Measurements from ENCODE around the gene IRF2BP2. TPM values are rescaled to one million over a fixed set of nuclear protein-coding genes. Genes with fewer than 3 reads are reported as not detected.

The IRF2BP2 gene
- total and polyA plus RNA-seq, 2 of the 13 experiments (the other 11 are each of a cell fraction or from before 2014, with no cell fraction given) = 140 to 147 TPM

DNA sequence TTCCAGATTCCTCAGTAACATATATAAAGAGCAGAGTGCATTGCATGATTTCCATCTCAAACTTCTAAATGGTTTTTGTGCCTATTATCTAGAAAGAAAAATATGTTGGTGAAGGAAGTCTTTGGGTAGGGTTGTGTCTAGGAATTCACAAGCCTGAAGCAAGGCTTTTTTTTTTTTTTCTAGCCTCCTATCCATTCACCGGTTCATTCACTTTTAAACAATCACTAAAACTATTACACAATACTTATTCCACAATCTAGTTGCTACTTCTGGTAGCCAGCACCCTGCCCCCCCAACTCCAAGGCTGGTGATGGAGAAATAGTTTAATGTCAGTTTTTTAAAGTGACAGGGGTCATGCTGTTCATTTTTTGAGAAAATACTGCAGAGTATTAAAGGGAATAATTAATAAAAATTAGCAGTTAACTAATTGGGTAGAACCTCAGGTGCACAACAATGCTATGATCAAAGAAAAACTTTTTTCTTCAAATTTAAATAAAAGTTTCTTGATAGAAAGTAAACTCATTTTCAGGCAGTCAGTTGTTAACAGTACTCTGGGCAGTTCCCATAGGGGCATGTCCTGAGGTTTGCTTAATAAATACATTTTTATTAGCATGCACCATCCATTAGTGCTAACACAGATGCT, 10.9 kb downstream of the IRF2BP2 start (continued):
- no peak for TF ChIP-seq CREM (IDR thresholded peaks at IDR 0.05)
- TF ChIP-seq CREM (CRISPR knock-in tag; IDR thresholded peaks at IDR 0.05) = no peak
- no peak for TF ChIP-seq ZMAT3 (CRISPR knock-in tag; conservative IDR thresholded peaks at IDR 0.05)
- TF ChIP-seq BCL6 (CRISPR knock-in tag; IDR thresholded peaks at IDR 0.05) = 0 out of 2 replicates have a peak, but pooled peaks have one; percentile 14

DNA sequence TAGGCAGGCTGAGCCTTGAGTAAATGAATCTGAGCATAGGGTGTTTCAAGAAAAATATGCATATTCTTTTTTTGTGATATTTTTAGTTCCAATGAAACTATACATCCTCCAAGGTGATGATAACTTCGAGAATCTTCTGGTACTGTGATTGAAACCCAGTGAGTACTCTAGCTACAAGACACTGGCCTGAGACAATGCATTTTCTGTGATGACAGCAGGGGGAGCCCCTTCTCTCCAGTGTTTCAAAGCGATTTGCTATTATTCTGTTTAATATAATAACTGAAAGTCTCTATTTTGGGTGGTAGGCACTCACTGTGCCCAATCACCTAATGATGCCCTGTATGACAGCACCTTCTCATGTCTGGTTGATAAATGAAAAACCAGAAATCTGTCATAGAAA, 12.1 kb downstream of the IRF2BP2 start:
- H3K27me3 ChIP-seq (ENCODE audit: control insufficient read depth in 1 of 2, insufficient read depth in 2 of 2, low read length in 2 of 2) = no peaks in the 10 kb centered on the region
- ChIA-PET POLR2A (interaction anchor here (0.7 to 7.0 kb wide), 9 partner anchors 13 to 486 kb away, joined by 3 to 159 read pairs (median 4); partner anchors contain the start of gene IRF2BP2), CTCF (ENCODE audit: low intra/inter-chr PET ratio, low total read pairs) (no interaction called here)
- H3K4me1 ChIP-seq (ENCODE audit: insufficient read depth, low read length) = peaks cover 41% of the 10 kb centered on the region
- no peak overlapping the region for H3K4me3 ChIP-seq (replicated peaks in 1 of 3; ENCODE audit: insufficient read depth in 1 of 3, low read depth in 2 of 3, low read length in 3 of 3)
- H3K9me3 ChIP-seq (ENCODE audit: low read length) = no peaks in the 10 kb centered on the region
- no peaks in the 10 kb centered on the region for H3K36me3 ChIP-seq (replicated peaks in 1 of 2; ENCODE audit: control insufficient read depth in 1 of 2, insufficient read depth in 2 of 2, low read length in 2 of 2)
- H3K79me2 ChIP-seq (ENCODE audit: insufficient read depth, low read length) = peaks cover 17% of the 10 kb centered on the region
- FAIRE-seq (no peak), ATAC-seq (no peak), DNase-seq (ENCODE audit: low spot score) (peak; percentile 62)
- no peaks in the 10 kb centered on the region for H4K20me1 ChIP-seq (ENCODE audit: insufficient read depth, low read length)
- no peak overlapping the region for H3K4me2 ChIP-seq (ENCODE audit: low read depth, low read length)
- intact Hi-C loops (cut with micrococcal nuclease; ENCODE audit: unreplicated experiment) = loop anchor here (1.0 to 2.0 kb wide), 2 partner anchors 99 to 485 kb away; no protein-coding TSS in a partner anchor
- in situ Hi-C loops (cut with HindIII; ENCODE audit: extremely low pct_ligation_motif_present, low pct_unique_long_range_greater_than_20kb) = loop anchor here (5.0 kb wide), 2 partner anchors 101 to 494 kb away; no protein-coding TSS in a partner anchor
- no peak overlapping the region for H3K27ac ChIP-seq (ENCODE audit: extremely low read length, insufficient read depth, low read length)
- H3K9ac ChIP-seq (ENCODE audit: insufficient read depth, low read depth, low read length) = no peak overlapping the region
- 3% methylated on average over 2 of the region's 2 CpGs for WGBS (ENCODE audit: low lambda C conversion rate)
- no peak overlapping the region for H2AFZ ChIP-seq (ENCODE audit: low read length)
- no TSS peak for BruUV-seq (replicated peaks)
- TF ChIP-seq TEAD3 (CRISPR knock-in tag; optimal IDR thresholded peaks at IDR 0.05; ENCODE audit: borderline replicate concordance) (peak; percentile 11), ATF7-NPFF (CRISPR knock-in tag; IDR thresholded peaks at IDR 0.05; ENCODE audit: low read depth) (no peak), GATAD2A (CRISPR knock-in tag; IDR thresholded peaks at IDR 0.05) (peak; percentile 24; the same call in 1 of the 2 replicates), CHD4 (IDR thresholded peaks at IDR 0.05; ENCODE audit: borderline replicate concordance, low read length) (no peak), JUND (CRISPR knock-in tag; IDR thresholded peaks at IDR 0.05) (no peak), FLYWCH1 (CRISPR knock-in tag; IDR thresholded peaks at IDR 0.05) (no peak), GFI1 (CRISPR knock-in tag; IDR thresholded peaks at IDR 0.05; ENCODE audit: borderline replicate concordance) (0 out of 2 replicates have a peak, but pooled peaks have one; percentile 17), RXRB (CRISPR knock-in tag; IDR thresholded peaks at IDR 0.05; ENCODE audit: borderline replicate concordance) (0 out of 2 replicates have a peak, but pooled peaks have one; percentile 21), NCOA2 (CRISPR knock-in tag; IDR thresholded peaks at IDR 0.05) (0 out of 2 replicates have a peak, but pooled peaks have one; percentile 10), ELF3 (CRISPR knock-in tag; IDR thresholded peaks at IDR 0.05) (0 out of 2 replicates have a peak, but pooled peaks have one; percentile 13), MED1 (CRISPR knock-in tag; IDR thresholded peaks at IDR 0.05) (peak; percentile 16; the same call in 1 of the 2 replicates), FOSL2 (CRISPR knock-in tag; IDR thresholded peaks at IDR 0.05) (0 out of 2 replicates have a peak, but pooled peaks have one; percentile 10), SMAD3 (CRISPR knock-in tag; IDR thresholded peaks at IDR 0.05) (0 out of 2 replicates have a peak, but pooled peaks have one; percentile 32), HDAC2 (CRISPR knock-in tag; IDR thresholded peaks at IDR 0.05) (no peak)
- TF ChIP-seq, protein P1, sequence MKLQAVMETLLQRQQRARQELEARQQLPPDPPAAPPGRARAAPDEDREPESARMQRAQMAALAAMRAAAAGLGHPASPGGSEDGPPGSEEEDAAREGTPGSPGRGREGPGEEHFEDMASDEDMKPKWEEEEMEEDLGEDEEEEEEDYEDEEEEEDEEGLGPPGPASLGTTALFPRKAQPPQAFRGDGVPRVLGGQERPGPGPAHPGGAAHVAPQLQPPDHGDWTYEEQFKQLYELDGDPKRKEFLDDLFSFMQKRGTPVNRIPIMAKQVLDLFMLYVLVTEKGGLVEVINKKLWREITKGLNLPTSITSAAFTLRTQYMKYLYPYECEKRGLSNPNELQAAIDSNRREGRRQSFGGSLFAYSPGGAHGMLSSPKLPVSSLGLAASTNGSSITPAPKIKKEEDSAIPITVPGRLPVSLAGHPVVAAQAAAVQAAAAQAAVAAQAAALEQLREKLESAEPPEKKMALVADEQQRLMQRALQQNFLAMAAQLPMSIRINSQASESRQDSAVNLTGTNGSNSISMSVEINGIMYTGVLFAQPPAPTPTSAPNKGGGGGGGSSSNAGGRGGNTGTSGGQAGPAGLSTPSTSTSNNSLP (IDR thresholded peaks at IDR 0.05; ENCODE audit: low read depth, low read length) = peak; percentile 60; the same call in 1 of the 2 replicates
- TF ChIP-seq, protein P2, sequence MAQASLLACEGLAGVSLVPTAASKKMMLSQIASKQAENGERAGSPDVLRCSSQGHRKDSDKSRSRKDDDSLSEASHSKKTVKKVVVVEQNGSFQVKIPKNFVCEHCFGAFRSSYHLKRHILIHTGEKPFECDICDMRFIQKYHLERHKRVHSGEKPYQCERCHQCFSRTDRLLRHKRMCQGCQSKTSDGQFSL (CRISPR knock-in tag; IDR thresholded peaks at IDR 0.05) = no peak
- TF ChIP-seq, protein P3, sequence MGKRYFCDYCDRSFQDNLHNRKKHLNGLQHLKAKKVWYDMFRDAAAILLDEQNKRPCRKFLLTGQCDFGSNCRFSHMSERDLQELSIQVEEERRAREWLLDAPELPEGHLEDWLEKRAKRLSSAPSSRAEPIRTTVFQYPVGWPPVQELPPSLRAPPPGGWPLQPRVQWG (CRISPR knock-in tag; IDR thresholded peaks at IDR 0.05; ENCODE audit: borderline replicate concordance, low read depth) = no peak
- TF ChIP-seq, protein P4, sequence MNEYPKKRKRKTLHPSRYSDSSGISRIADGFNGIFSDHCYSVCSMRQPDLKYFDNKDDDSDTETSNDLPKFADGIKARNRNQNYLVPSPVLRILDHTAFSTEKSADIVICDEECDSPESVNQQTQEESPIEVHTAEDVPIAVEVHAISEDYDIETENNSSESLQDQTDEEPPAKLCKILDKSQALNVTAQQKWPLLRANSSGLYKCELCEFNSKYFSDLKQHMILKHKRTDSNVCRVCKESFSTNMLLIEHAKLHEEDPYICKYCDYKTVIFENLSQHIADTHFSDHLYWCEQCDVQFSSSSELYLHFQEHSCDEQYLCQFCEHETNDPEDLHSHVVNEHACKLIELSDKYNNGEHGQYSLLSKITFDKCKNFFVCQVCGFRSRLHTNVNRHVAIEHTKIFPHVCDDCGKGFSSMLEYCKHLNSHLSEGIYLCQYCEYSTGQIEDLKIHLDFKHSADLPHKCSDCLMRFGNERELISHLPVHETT (CRISPR knock-in tag; conservative IDR thresholded peaks at IDR 0.05) = no peak

Measured in HepG2 (cell line).